ENCODE results near the gene CCDC80. TPM values are rescaled to one million over a fixed set of nuclear protein-coding genes. Genes with fewer than 3 reads are reported as not detected.

CCDC80 gene
- total RNA-seq, 1 donor from 2014 or later = 4.9 TPM

GRCh38 chr3:112579697-112580096, 61.2 kb downstream of the CCDC80 start:
- no peak for DNase-seq (ENCODE audit: low read depth)
- TF ChIP-seq CTCF (IDR thresholded peaks at IDR 0.05; ENCODE audit: insufficient read depth, low read length, poor library complexity, severe bottlenecking) = no peak
- H3K36me3 ChIP-seq (ENCODE audit: control insufficient read depth, insufficient read depth, low read length) = no peaks in the 10 kb centered on the region
- no peaks in the 10 kb centered on the region for H3K27me3 ChIP-seq (ENCODE audit: control insufficient read depth, insufficient read depth, low read length)
- no peak overlapping the region for H3K4me3 ChIP-seq (ENCODE audit: low read depth, low read length)

GRCh38 chr3:112579232-112579631, 61.7 kb downstream of the CCDC80 start:
- no peak for DNase-seq (ENCODE audit: low read depth)
- TF ChIP-seq CTCF (IDR thresholded peaks at IDR 0.05; ENCODE audit: insufficient read depth, low read length, poor library complexity, severe bottlenecking) = no peak
- no peak overlapping the region for H3K4me3 ChIP-seq (ENCODE audit: low read depth, low read length)
- H3K27me3 ChIP-seq (ENCODE audit: control insufficient read depth, insufficient read depth, low read length) = no peaks in the 10 kb centered on the region
- no peaks in the 10 kb centered on the region for H3K36me3 ChIP-seq (ENCODE audit: control insufficient read depth, insufficient read depth, low read length)

GRCh38 chr3:112572701-112573100, 68.2 kb downstream of the CCDC80 start:
- no peaks in the 10 kb centered on the region for H3K36me3 ChIP-seq (ENCODE audit: control insufficient read depth, insufficient read depth, low read length)
- H3K4me3 ChIP-seq (ENCODE audit: low read depth, low read length) = no peak overlapping the region
- no peak for TF ChIP-seq CTCF (IDR thresholded peaks at IDR 0.05; ENCODE audit: insufficient read depth, low read length, poor library complexity, severe bottlenecking)

GRCh38 chr3:112569265-112569664, 71.7 kb downstream of the CCDC80 start:
- no peaks in the 10 kb centered on the region for H3K36me3 ChIP-seq (ENCODE audit: control insufficient read depth, insufficient read depth, low read length)
- no peak overlapping the region for H3K4me3 ChIP-seq (ENCODE audit: low read depth, low read length)
- H3K27me3 ChIP-seq (ENCODE audit: control insufficient read depth, insufficient read depth, low read length) = no peaks in the 10 kb centered on the region
- TF ChIP-seq CTCF (IDR thresholded peaks at IDR 0.05; ENCODE audit: insufficient read depth, low read length, poor library complexity, severe bottlenecking) = no peak
- no peak for DNase-seq (ENCODE audit: low read depth)

More at GRCh38 chr3:112572701-112573100, 68.2 kb downstream of the CCDC80 start:
- no peaks in the 10 kb centered on the region for H3K27me3 ChIP-seq (ENCODE audit: control insufficient read depth, insufficient read depth, low read length)
- no peak for DNase-seq (ENCODE audit: low read depth)

DNA sequence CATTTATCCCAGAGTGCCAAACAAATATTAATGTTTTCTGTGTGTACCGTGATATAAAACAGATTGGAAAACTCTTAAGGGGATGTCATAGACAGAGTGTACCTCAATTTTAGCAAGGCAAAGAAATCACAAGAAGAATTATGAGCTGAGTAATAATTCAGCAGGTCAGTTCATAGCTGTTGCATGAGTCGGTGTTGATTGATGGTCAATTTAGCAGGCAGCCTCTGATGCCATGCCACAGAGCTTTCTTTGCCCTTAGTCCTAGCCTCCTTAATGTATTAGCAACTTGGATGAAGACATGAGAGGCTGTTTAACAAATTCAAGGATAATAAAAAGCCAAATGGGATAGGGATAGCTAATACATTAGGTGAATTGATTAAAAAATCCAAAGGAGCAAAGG, 72.3 kb downstream of the CCDC80 start:
- no peak for DNase-seq (ENCODE audit: low read depth)

More for the DNA sequence above, 72.3 kb downstream of the CCDC80 start:
- Histone ChIP-seq H3K36me3 (ENCODE audit: control insufficient read depth, insufficient read depth, low read length) (no peaks in the 10 kb centered on the region), H3K4me3 (ENCODE audit: low read depth, low read length) (no peak overlapping the region), H3K27me3 (ENCODE audit: control insufficient read depth, insufficient read depth, low read length) (no peaks in the 10 kb centered on the region)
- TF ChIP-seq CTCF (IDR thresholded peaks at IDR 0.05; ENCODE audit: insufficient read depth, low read length, poor library complexity, severe bottlenecking) = no peak
